Activated CD4-positive, alpha-beta T cell treated with anti-CD3 and anti-CD28 coated beads for 1 hour (primary cell): Measurements from ENCODE around the gene GMDS.

Experiments used
- DNase-seq: peaks from one replicate; pipeline ENCODE4 v3.0.0-alpha.2; 2020

Gene GMDS

GRCh38 chr6:1972962-1973361 is 272.4 kb downstream of the GMDS start:
- no peak for DNase-seq

GRCh38 chr6:1971612-1972011 is 273.8 kb downstream of the GMDS start:
- DNase-seq: no peak

- no peak for DNase-seq
Measured at GRCh38 chr6:1970151-1970561, 275.2 kb downstream of the GMDS start.

GRCh38 chr6:1966713-1967112 is 278.7 kb downstream of the GMDS start:
- no peak for DNase-seq

- no peak for DNase-seq
Measured at GRCh38 chr6:1965596-1966224, 279.7 kb downstream of the GMDS start.

- DNase-seq: no peak
Measured at GRCh38 chr6:1963596-1963995, 281.8 kb downstream of the GMDS start.

GRCh38 chr6:1962201-1962600 is 283.2 kb downstream of the GMDS start:
- no peak for DNase-seq

- no peak for DNase-seq
Measured at GRCh38 chr6:1960486-1961142, 284.8 kb downstream of the GMDS start.

GRCh38 chr6:1958257-1958656 is 287.1 kb downstream of the GMDS start:
- DNase-seq: no peak

- no peak for DNase-seq
Measured at GRCh38 chr6:1957746-1958145, 287.7 kb downstream of the GMDS start.

GRCh38 chr6:1952740-1953360 is 292.6 kb downstream of the GMDS start:
- no peak for DNase-seq

- no peak for DNase-seq
Measured at GRCh38 chr6:1950631-1951030, 294.8 kb downstream of the GMDS start.

- no peak for DNase-seq
Measured at GRCh38 chr6:1949538-1949937, 295.9 kb downstream of the GMDS start.

GRCh38 chr6:1947922-1948321 is 297.5 kb downstream of the GMDS start:
- DNase-seq: no peak

GRCh38 chr6:1946583-1946982 is 298.8 kb downstream of the GMDS start:
- no peak for DNase-seq

GRCh38 chr6:1945235-1945832 is 300.1 kb downstream of the GMDS start:
- DNase-seq: no peak

- no peak for DNase-seq
Measured at GRCh38 chr6:1942834-1943233, 302.6 kb downstream of the GMDS start.

GRCh38 chr6:1941534-1941933 is 303.9 kb downstream of the GMDS start:
- DNase-seq: no peak

- DNase-seq: no peak
Measured at GRCh38 chr6:1940381-1940780, 305.0 kb downstream of the GMDS start.

- no peak for DNase-seq
Measured at GRCh38 chr6:1933292-1933691, 312.1 kb downstream of the GMDS start.

- no peak for DNase-seq
Measured at GRCh38 chr6:1931817-1932216, 313.6 kb downstream of the GMDS start.

GRCh38 chr6:1930356-1930755 is 315.0 kb downstream of the GMDS start:
- no peak for DNase-seq

GRCh38 chr6:1929931-1930330 is 315.5 kb downstream of the GMDS start:
- DNase-seq: no peak
